ENCODE measurements around the gene CAMTA1.

The CAMTA1 gene

GRCh38 chr1:7333094-7333493 is 547.8 kb downstream of the CAMTA1 start:
- H3K4me3 ChIP-seq (ENCODE audit: control insufficient read depth, low read depth, low read length) = no peak overlapping the region
- no peak for TF ChIP-seq CTCF (IDR thresholded peaks at IDR 0.05; ENCODE audit: control insufficient read depth, insufficient read depth, low read depth, low read length, missing control alignments)

GRCh38 chr1:7333620-7334019 is 548.4 kb downstream of the CAMTA1 start:
- DNase-seq (ENCODE audit: low read depth) = no peak
- no peak for TF ChIP-seq CTCF (IDR thresholded peaks at IDR 0.05; ENCODE audit: control insufficient read depth, insufficient read depth, low read depth, low read length, missing control alignments)
- no peak overlapping the region for H3K4me3 ChIP-seq (ENCODE audit: control insufficient read depth, low read depth, low read length)

More at GRCh38 chr1:7333094-7333493, 547.8 kb downstream of the CAMTA1 start:
- DNase-seq (ENCODE audit: low read depth) = no peak

- peak; percentile 13 for DNase-seq (ENCODE audit: low read depth)
- TF ChIP-seq CTCF (IDR thresholded peaks at IDR 0.05; ENCODE audit: control insufficient read depth, insufficient read depth, low read depth, low read length, missing control alignments) = no peak
These were observed 549.3 kb downstream of the CAMTA1 start for GRCh38 chr1:7334475-7335035.

GRCh38 chr1:7335224-7335879 is 550.1 kb downstream of the CAMTA1 start:
- H3K4me3 ChIP-seq (ENCODE audit: control insufficient read depth, low read depth, low read length) = no peak overlapping the region
- DNase-seq (ENCODE audit: low read depth) = no peak
- TF ChIP-seq CTCF (IDR thresholded peaks at IDR 0.05; ENCODE audit: control insufficient read depth, insufficient read depth, low read depth, low read length, missing control alignments) = no peak

More at GRCh38 chr1:7334475-7335035, 549.3 kb downstream of the CAMTA1 start:
- no peak overlapping the region for H3K4me3 ChIP-seq (ENCODE audit: control insufficient read depth, low read depth, low read length)

GRCh38 chr1:7338439-7338838 is 553.2 kb downstream of the CAMTA1 start:
- no peak for TF ChIP-seq CTCF (IDR thresholded peaks at IDR 0.05; ENCODE audit: control insufficient read depth, insufficient read depth, low read depth, low read length, missing control alignments)
- no peak overlapping the region for H3K4me3 ChIP-seq (ENCODE audit: control insufficient read depth, low read depth, low read length)
- no peak for DNase-seq (ENCODE audit: low read depth)

- no peak for DNase-seq (ENCODE audit: low read depth)
- no peak overlapping the region for H3K4me3 ChIP-seq (ENCODE audit: control insufficient read depth, low read depth, low read length)
- no peak for TF ChIP-seq CTCF (IDR thresholded peaks at IDR 0.05; ENCODE audit: control insufficient read depth, insufficient read depth, low read depth, low read length, missing control alignments)
These were observed 553.8 kb downstream of the CAMTA1 start for GRCh38 chr1:7339014-7339413.

Data from AG09309 (cell line).